Metanephros (tissue), 1 donor: ENCODE measurements around the gene LPAR3. TPM values are rescaled to one million over a fixed set of nuclear protein-coding genes. Genes with fewer than 3 reads are reported as not detected.

ENCODE experiments used
- total RNA-seq: library from RNA; depleted of rRNA; stranded (reverse); fragments of >200 nt; gene quantifications from one replicate; pipeline ENCODE4 v1.2.3, GENCODE V29; 2014

LPAR3 gene
- total RNA-seq = 2.0 TPM

DNA sequence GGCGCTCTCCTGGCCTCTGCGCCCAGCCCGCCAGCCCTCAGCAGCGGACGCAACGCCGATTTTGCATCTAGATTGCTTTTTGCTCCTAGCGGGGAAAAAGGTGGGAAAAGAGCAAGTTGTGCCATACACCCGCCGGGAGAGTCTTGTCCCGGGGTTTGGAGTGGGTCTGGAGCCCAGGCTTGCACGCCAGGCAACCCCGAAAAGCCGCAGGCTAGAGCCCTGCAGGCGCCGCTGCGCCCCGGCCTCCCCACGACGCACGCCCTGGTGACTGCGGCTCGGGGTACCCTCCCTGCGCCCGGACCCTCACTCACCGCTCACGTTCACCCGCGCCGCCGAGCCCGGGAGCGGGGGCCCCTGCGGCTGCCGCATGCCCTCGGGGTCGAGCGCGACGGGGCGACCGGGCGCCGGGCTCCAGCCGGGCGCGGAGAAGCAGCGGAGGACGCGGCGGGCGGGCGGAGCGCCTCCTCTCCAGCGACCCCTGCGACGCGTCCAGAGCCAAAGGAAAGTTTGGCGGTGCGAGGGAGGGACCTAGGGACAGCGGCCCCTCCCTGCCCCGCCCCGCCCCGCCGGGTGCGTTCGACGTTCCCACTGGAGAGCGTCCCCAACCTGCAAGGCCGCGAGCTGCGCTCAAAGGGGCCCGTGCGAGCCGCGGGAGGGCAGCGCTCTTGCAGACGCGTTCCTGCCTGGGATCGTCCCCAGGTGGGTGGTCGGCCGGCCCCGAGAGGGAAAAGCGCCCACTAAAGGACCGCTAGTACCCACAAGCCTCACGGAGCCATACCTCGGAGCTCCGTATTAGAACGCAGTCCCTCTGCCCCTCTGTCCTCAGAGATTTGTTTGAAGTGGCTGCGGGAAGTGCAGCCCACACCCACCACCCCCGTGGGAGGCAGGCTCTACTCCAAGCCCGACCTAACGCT lies at the start of gene LPAR3:
Gene LPAR3 (minus strand): TSS at position 502 of the 914 bp plus-strand sequence. CDS start 27,086 bp downstream, outside the sequence.

Other genes with a start within 250 kb of the LPAR3 start
- 16.7 TPM for gene SSX2IP, start 202.7 kb downstream of the LPAR3 start, total RNA-seq
- gene MCOLN2, start 103.9 kb upstream of the LPAR3 start, total RNA-seq = 0.93 TPM
- 5.3 TPM for gene MCOLN3, start 155.3 kb upstream of the LPAR3 start, total RNA-seq